GM12878 (cell line): ENCODE results near the gene NUDCD3. TPM values are rescaled to one million over a fixed set of nuclear protein-coding genes. Genes with fewer than 3 reads are reported as not detected.

Experiments used
- ATAC-seq: fragments of 200-7000 bp; cut with Tn5 transposase; 3 replicates; pipeline ENCODE4 v1.9.1; 2020; ENCODE audit warnings: mild to moderate bottlenecking, moderate library complexity
- BruUV-seq: library from RNA; stranded (reverse); fragments of 400-500 nt; replicated peaks from 2 replicates; lab custom pipeline; 2021; lab: Mats Ljungman, UMichigan
- CTCF ChIA-PET: fragments of 300-600 bp; sonication (Branson Sonifier 250); formaldehyde crosslinking; extraction: SDS; loops from one replicate; lab custom pipeline; 2021; ENCODE audit warnings: inconsistent platforms; lab: Yijun Ruan, JAX
- POLR2A ChIA-PET: fragments of 350-600 bp; formaldehyde crosslinking; extraction: SDS; loops from one replicate; lab custom pipeline; 2021; ENCODE audit warnings: inconsistent platforms; lab: Charles Lee
- RAD21 ChIA-PET: fragments of 300-600 bp; sonication (Branson Sonifier 250); formaldehyde crosslinking; loops from one replicate; lab custom pipeline; 2023; ENCODE audit warnings: antibody characterized with exemption; ENCODE audit not compliant: unreplicated experiment; lab: Charles Lee
- SMC1A ChIA-PET: fragments of 300-600 bp; sonication (Branson Sonifier 250); formaldehyde crosslinking; loops from one replicate; lab custom pipeline; 2023; ENCODE audit not compliant: unreplicated experiment, uncharacterized antibody; lab: Charles Lee
- DNase-seq: peaks from one replicate; pipeline ENCODE4 v3.0.0-alpha.2; 2011; ENCODE audit warnings: low read depth, low spot score
- FAIRE-seq: peaks from 3 replicates; lab custom pipeline; 2011; peaks lifted over from hg19 to GRCh38; lab: Jason Lieb, UNC
- H2AFZ ChIP-seq: 2 replicates; pipeline ENCODE4 v1.6.0; 2011; ENCODE audit warnings: low read depth, low read length, control low read depth; ENCODE audit not compliant: control insufficient read depth
- H3K27ac ChIP-seq: 2 replicates; pipeline ENCODE4 v1.5.1; 2011; ENCODE audit warnings: control low read depth; ENCODE audit not compliant: control insufficient read depth, insufficient read depth
- H3K27me3 ChIP-seq, 2 experiments: replicated peaks in 1 of 2; 2 replicates each; pipeline versions ENCODE4 v1.6.0 to v1.6.1; 2011; ENCODE audit warnings: low read length in 1 of 2; ENCODE audit not compliant: control insufficient read depth in 2 of 2, insufficient read depth in 2 of 2
- H3K36me3 ChIP-seq, 2 experiments: 2 replicates each; pipeline ENCODE4 v1.5.1; 2011; ENCODE audit warnings: low read length in 1 of 2; ENCODE audit not compliant: control insufficient read depth in 2 of 2, insufficient read depth in 2 of 2
- H3K4me1 ChIP-seq: 2 replicates; pipeline ENCODE4 v1.6.1; 2011; ENCODE audit warnings: mild to moderate bottlenecking, low read length, moderate library complexity, mixed read lengths; ENCODE audit not compliant: control insufficient read depth, insufficient read depth
- H3K4me2 ChIP-seq: 2 replicates; pipeline ENCODE4 v1.6.0; 2011; ENCODE audit warnings: control low read depth; ENCODE audit not compliant: control insufficient read depth, insufficient read depth
- H3K4me3 ChIP-seq: fragments of 200-600 bp; sonication (generic); 2 replicates; pipeline ENCODE4 v1.5.1; 2016
- H3K79me2 ChIP-seq: 2 replicates; pipeline ENCODE4 v1.6.0; 2011; ENCODE audit warnings: low read length; ENCODE audit not compliant: control insufficient read depth, insufficient read depth
- H3K9ac ChIP-seq: 2 replicates; pipeline ENCODE4 v1.8.0; 2011; ENCODE audit warnings: low read length, control low read depth, mixed read lengths; ENCODE audit not compliant: control insufficient read depth, insufficient read depth
- H3K9me3 ChIP-seq: replicated peaks from 3 replicates; pipeline ENCODE4 v1.5.1; 2011; ENCODE audit warnings: mild to moderate bottlenecking, low read length; ENCODE audit not compliant: control insufficient read depth, insufficient read depth
- H4K20me1 ChIP-seq: 2 replicates; pipeline ENCODE4 v1.6.0; 2011; ENCODE audit not compliant: control insufficient read depth, insufficient read depth
- CBFB ChIP-seq: IDR thresholded peaks from 2 replicates; pipeline ENCODE4 v1.6.1; 2016; ENCODE audit warnings: antibody characterized with exemption, low read depth
- CEBPZ ChIP-seq: fragments of 150-350 bp; IDR thresholded peaks from 2 replicates; pipeline ENCODE4 v1.6.1; 2016; ENCODE audit warnings: low read depth, low read length
- DPF2 ChIP-seq: fragments of 450-650 bp; IDR thresholded peaks from 2 replicates; pipeline ENCODE4 v1.6.1; 2017; ENCODE audit warnings: mild to moderate bottlenecking
- E2F8 ChIP-seq: fragments of 450-650 bp; IDR thresholded peaks from 2 replicates; pipeline ENCODE4 v1.6.1; 2018; ENCODE audit warnings: mild to moderate bottlenecking, low read depth, moderate library complexity; ENCODE audit not compliant: partially characterized antibody
- MEF2B ChIP-seq: fragments of 450-650 bp; IDR thresholded peaks from 2 replicates; pipeline ENCODE4 v1.6.1; 2018; ENCODE audit warnings: mild to moderate bottlenecking, moderate library complexity; ENCODE audit not compliant: partially characterized antibody, poor library complexity, severe bottlenecking
- NFXL1 ChIP-seq: fragments of 450-650 bp; IDR thresholded peaks from 2 replicates; pipeline ENCODE4 v1.6.1; 2017; ENCODE audit warnings: antibody characterized with exemption, mild to moderate bottlenecking, borderline replicate concordance
- POLR2A ChIP-seq: IDR thresholded peaks from 2 replicates; pipeline ENCODE4 v1.6.1; 2011; ENCODE audit warnings: low read depth, mild to moderate bottlenecking, low read length
- RAD21 ChIP-seq: IDR thresholded peaks from 2 replicates; pipeline ENCODE4 v1.6.1; 2011; ENCODE audit warnings: mild to moderate bottlenecking, low read depth, low read length, moderate library complexity; ENCODE audit not compliant: insufficient read depth
- SMC3 ChIP-seq: IDR thresholded peaks from 2 replicates; pipeline ENCODE4 v1.6.1; 2011; ENCODE audit warnings: low read length, improper control_type of control experiment, borderline replicate concordance
- TARDBP ChIP-seq: IDR thresholded peaks from 2 replicates; pipeline ENCODE4 v1.6.1; 2016; ENCODE audit warnings: borderline replicate concordance
- TCF3 ChIP-seq: IDR thresholded peaks from 2 replicates; pipeline ENCODE4 v1.6.1; 2012; ENCODE audit warnings: low read depth, mild to moderate bottlenecking, low read length, borderline replicate concordance; ENCODE audit not compliant: insufficient read depth
- ZNF687 ChIP-seq: fragments of 450-650 bp; IDR thresholded peaks from 2 replicates; pipeline ENCODE4 v1.6.1; 2017; ENCODE audit warnings: mild to moderate bottlenecking, moderate library complexity
- WGBS: methylation state at CpG from one replicate; pipeline ENCODE4 v1.1.6; 2016; ENCODE audit warnings: low lambda C conversion rate; ENCODE audit not compliant: insufficient replicate concordance, insufficient coverage; ENCODE audit errors: missing lambda C conversion rate; 5-methylcytosine and 5-hydroxymethylcytosine counted together
- in situ Hi-C: fragments of 300-500 bp; cut with MboI; formaldehyde crosslinking; loops from 9 replicates; pipeline ENCODE4 v1.14.3; 2018; ENCODE audit warnings: mixed read lengths
- intact Hi-C: fragments of 100-400 bp; cut with micrococcal nuclease; formaldehyde crosslinking; loops from one replicate; pipeline ENCODE4 v1.14.2; 2022; ENCODE audit not compliant: unreplicated experiment
- polyA plus RNA-seq, 11 experiments: library from polyadenylated mRNA; depleted of rRNA in 4 of 11; unstranded in 6 of 11; stranded (reverse) in 5 of 11; fragments of >200 nt; fragmentation: Nextera tagmentation in 4 of 11; fragmentation: Illumina TruSeq in 1 of 11; extraction: Ambion mirVana in 4 of 11; extraction: Trizol in 1 of 11; gene quantifications; 1 replicate in 1 of 11; 2 replicates in 10 of 11; pipeline versions ENCODE4 v1.2.1 to v1.2.3, GENCODE V29; 2011 to 2016; ENCODE audit warnings: inconsistent platforms in 2 of 11, missing spikeins in 2 of 11, low read depth in 1 of 11
- total RNA-seq, 4 experiments: library from RNA; depleted of rRNA in 3 of 4; stranded (reverse); fragments of >200 nt in 3 of 4; fragmentation: Illumina TruSeq in 1 of 4; extraction: Trizol in 1 of 4; gene quantifications; 2 replicates each; pipeline versions ENCODE4 v1.2.1 to v1.2.3, GENCODE V29; 2013 to 2021

NUDCD3 gene
- total and polyA plus RNA-seq, 10 of the 15 experiments (the other 5 are each of a cell fraction or from before 2014, with no cell fraction given), result 25.0 to 89.8 (median 46.4) TPM

GRCh38 chr7:44375236-44375699 is 115.2 kb downstream of the NUDCD3 start:
- DNase-seq (no peak), ATAC-seq (peak; percentile 41), FAIRE-seq (no peak)
- no peaks in the 10 kb centered on the region for H3K27me3 ChIP-seq
- no peak overlapping the region for H3K4me2 ChIP-seq
- in situ Hi-C loops (no loop called here), intact Hi-C loops (loop anchor here (5.0 kb wide), 1 partner anchor 102 kb away; no protein-coding TSS in a partner anchor)
- H3K27ac ChIP-seq, result no peak overlapping the region
- H4K20me1 ChIP-seq, result no peaks in the 10 kb centered on the region
- H2AFZ ChIP-seq, result no peak overlapping the region
- ChIA-PET POLR2A (no interaction called here), CTCF (interaction anchor here (0.8 to 1.0 kb wide), 2 partner anchors 85 to 190 kb away, joined by 3 to 4 read pairs; no protein-coding TSS in a partner anchor), RAD21 (no interaction called here), SMC1A (interaction anchor here (0.8 kb wide), 1 partner anchor 190 kb away, joined by 3 read pairs; no protein-coding TSS in a partner anchor)
- H3K4me1 ChIP-seq, result peaks cover 14% of the 10 kb centered on the region
- no peaks in the 10 kb centered on the region for H3K36me3 ChIP-seq
- H3K9me3 ChIP-seq, result no peaks in the 10 kb centered on the region
- H3K9ac ChIP-seq, result no peak overlapping the region
- H3K4me3 ChIP-seq, result no peak overlapping the region
- no peaks in the 10 kb centered on the region for H3K79me2 ChIP-seq
- no TSS peak for BruUV-seq
- WGBS, result 55% methylated on average over 9 of the region's 9 CpGs
- TF ChIP-seq TARDBP (no peak), CBFB (no peak), MEF2B (no peak), SMC3 (0 out of 2 replicates have a peak, but pooled peaks have one; percentile 9), RAD21 (peak; percentile 33; the same call in 1 of the 2 replicates), ZNF687 (no peak), POLR2A (no peak), TCF3 (no peak), DPF2 (no peak), CEBPZ (no peak), E2F8 (no peak), NFXL1 (no peak)
